Measurements from ENCODE around the gene LDLRAD4. TPM values are rescaled to one million over a fixed set of nuclear protein-coding genes. Genes with fewer than 3 reads are reported as not detected.

Gene LDLRAD4
- total RNA-seq, 1 donor from 2014 or later, result 1.4 TPM

DNA sequence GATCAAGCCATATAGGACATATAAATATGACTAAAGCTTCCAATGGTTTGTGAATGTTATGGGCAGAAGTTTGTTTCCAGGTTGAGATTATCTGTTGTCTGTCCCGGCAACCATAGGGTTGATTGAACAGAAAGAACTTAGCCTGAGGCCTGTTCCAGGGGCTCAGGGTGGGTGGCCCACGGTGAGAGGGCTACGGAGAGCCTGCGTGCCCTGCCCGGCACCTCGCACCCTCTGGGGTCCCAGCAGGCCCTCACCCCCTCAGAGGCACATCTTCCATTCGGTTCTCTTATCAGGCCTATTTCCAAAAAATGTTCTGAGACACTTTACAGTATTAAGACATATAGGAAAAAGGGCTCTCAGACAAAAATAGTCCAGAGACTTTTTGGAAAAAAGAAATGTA lies 40.4 kb upstream of the LDLRAD4 start:
- Mint-ChIP-seq H3K9me3 (no peaks in the 10 kb centered on the region), H3K36me3 (ENCODE audit: low read depth) (no peaks in the 10 kb centered on the region), H3K27me3 (ENCODE audit: low read depth) (no peaks in the 10 kb centered on the region), H3K27ac (ENCODE audit: unreplicated experiment) (no peak overlapping the region), H3K4me1 (peaks cover 10% of the 10 kb centered on the region), H3K4me3 (no peak overlapping the region)
- DNase-seq (ENCODE audit: low read depth, low spot score), result no peak
- TF ChIP-seq CTCF (conservative IDR thresholded peaks at IDR 0.05), result no peak

DNA sequence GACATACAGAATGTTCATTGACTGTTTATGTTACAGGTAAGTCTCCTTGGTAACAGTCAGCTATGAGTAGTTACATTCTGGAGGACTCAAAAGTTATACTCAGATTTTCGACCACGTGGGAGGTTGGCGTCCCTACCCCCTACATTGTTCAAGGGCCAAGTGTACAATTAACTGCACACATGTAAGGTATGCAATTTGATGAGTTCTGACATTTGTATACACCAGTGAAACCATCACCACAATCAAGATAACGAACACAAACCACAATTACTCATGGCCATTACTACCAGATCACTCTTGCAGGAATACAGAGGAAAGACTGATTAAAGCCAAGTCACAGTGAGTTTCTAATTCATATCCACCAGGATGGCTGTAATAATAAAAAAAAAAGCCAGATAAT lies 39.6 kb upstream of the LDLRAD4 start:
- Mint-ChIP-seq H3K9me3 (no peaks in the 10 kb centered on the region), H3K36me3 (ENCODE audit: low read depth) (no peaks in the 10 kb centered on the region), H3K4me1 (peaks cover 10% of the 10 kb centered on the region), H3K27ac (ENCODE audit: unreplicated experiment) (no peak overlapping the region), H3K4me3 (no peak overlapping the region), H3K27me3 (ENCODE audit: low read depth) (no peaks in the 10 kb centered on the region)
- no peak for DNase-seq (ENCODE audit: low read depth, low spot score)
- TF ChIP-seq CTCF (conservative IDR thresholded peaks at IDR 0.05), result no peak

DNA sequence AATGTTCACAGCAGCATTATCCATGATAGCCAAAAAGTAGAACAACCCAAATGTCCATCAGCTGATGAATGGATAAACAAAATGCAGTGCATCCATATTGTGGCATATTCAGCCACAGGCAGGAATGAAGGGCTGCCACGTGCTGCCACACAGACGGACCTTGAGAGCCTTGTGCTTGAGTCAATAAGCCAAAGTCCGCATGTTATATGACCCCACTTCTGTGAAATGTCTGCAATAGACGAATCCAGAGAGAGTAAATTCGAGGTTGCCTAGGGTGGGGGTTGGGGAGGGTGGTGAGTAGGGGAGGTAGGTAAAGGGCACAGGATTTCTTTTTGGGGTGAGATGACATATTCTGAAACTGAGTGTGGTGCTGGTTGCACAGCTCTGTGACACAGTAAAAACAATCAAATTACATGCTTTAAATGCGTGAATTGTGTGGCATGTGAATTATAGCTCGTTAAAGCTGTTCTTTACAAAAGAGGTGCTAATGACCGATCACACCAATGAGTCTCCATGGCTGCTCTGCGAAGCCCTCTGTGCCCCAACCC lies 38.9 kb upstream of the LDLRAD4 start:
- H3K4me1 Mint-ChIP-seq, result peaks cover 10% of the 10 kb centered on the region
- no peaks in the 10 kb centered on the region for H3K27me3 Mint-ChIP-seq (ENCODE audit: low read depth)
- no peak overlapping the region for H3K4me3 Mint-ChIP-seq
- H3K9me3 Mint-ChIP-seq, result no peaks in the 10 kb centered on the region
- DNase-seq (ENCODE audit: low read depth, low spot score), result no peak
- TF ChIP-seq CTCF (conservative IDR thresholded peaks at IDR 0.05), result no peak
- no peak overlapping the region for H3K27ac Mint-ChIP-seq (ENCODE audit: unreplicated experiment)
- no peaks in the 10 kb centered on the region for H3K36me3 Mint-ChIP-seq (ENCODE audit: low read depth)

GRCh38 chr18:13180614-13181375 lies 37.8 kb upstream of the LDLRAD4 start:
- peaks cover 4% of the 10 kb centered on the region for H3K4me1 Mint-ChIP-seq
- DNase-seq (ENCODE audit: low read depth, low spot score), result no peak
- no peaks in the 10 kb centered on the region for H3K9me3 Mint-ChIP-seq
- H3K36me3 Mint-ChIP-seq (ENCODE audit: low read depth), result no peaks in the 10 kb centered on the region
- no peak overlapping the region for H3K27ac Mint-ChIP-seq (ENCODE audit: unreplicated experiment)
- no peak overlapping the region for H3K4me3 Mint-ChIP-seq
- TF ChIP-seq CTCF (conservative IDR thresholded peaks at IDR 0.05), result no peak
- no peaks in the 10 kb centered on the region for H3K27me3 Mint-ChIP-seq (ENCODE audit: low read depth)

DNA sequence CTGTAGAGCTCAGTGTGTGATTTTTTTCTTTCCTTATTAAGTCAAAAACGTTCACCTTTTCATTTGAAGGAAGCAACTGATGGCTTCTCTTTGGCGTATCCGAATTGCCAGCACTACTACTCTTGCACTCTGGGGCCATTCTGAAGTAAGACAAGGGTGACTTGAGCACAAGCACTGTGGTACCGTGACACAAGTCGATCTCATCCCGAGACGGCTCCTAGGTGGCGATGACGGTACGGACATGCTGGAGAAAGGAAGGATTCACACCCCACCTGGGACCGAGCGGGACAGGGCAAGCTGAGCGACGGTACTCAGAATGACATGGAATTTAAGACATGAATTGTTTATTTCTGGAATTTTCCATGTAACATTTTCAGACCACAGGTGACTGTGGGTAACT lies 36.8 kb upstream of the LDLRAD4 start:
- H3K27me3 Mint-ChIP-seq (ENCODE audit: low read depth), result no peaks in the 10 kb centered on the region
- no peaks in the 10 kb centered on the region for H3K36me3 Mint-ChIP-seq (ENCODE audit: low read depth)
- DNase-seq (ENCODE audit: low read depth, low spot score), result no peak
- H3K27ac Mint-ChIP-seq (ENCODE audit: unreplicated experiment), result no peak overlapping the region
- no peaks in the 10 kb centered on the region for H3K9me3 Mint-ChIP-seq
- no peak overlapping the region for H3K4me3 Mint-ChIP-seq
- no peaks in the 10 kb centered on the region for H3K4me1 Mint-ChIP-seq
- no peak for TF ChIP-seq CTCF (conservative IDR thresholded peaks at IDR 0.05)

Data from neural crest cell (in vitro differentiated cells).